Epithelial cell of prostate (primary cell): ENCODE results near the gene PARD3.

Experiments
- DNase-seq: peaks from one replicate; pipeline ENCODE4 v3.0.0-alpha.2; 2011; ENCODE audit warnings: low read depth, low spot score
- H3K27ac ChIP-seq: fragments of 450-650 bp; 2 replicates; pipeline ENCODE4 v1.5.1; 2017; ENCODE audit warnings: mild to moderate bottlenecking

Gene PARD3

DNA sequence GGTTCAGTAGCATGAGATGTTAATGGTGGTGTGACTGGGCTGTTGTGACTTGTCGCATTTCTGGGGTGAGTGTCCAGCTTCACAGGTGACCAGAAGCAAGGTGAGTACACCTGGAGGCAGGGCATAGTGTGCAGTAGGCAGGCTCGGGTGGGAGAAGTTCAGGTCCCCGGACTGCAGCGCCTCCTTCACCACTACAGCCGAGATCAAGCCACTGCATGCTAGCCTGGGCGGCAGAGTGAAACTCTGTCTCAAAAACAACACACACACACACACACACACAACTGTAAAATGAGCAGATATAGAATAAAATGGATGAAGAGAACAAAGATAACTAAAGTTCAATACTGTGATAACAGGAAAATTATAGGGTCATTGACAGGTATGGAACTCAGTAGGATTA, 11.1 kb upstream of the PARD3 start:
- H3K27ac ChIP-seq, result no peak overlapping the region
- no peak for DNase-seq

- no peak overlapping the region for H3K27ac ChIP-seq
- no peak for DNase-seq
These were observed 10.3 kb upstream of the PARD3 start for GRCh38 chr10:34825414-34825813.

GRCh38 chr10:34824870-34825269, 9.8 kb upstream of the PARD3 start:
- no peak overlapping the region for H3K27ac ChIP-seq
- DNase-seq, result no peak

GRCh38 chr10:34821587-34822585, 6.8 kb upstream of the PARD3 start:
- no peak overlapping the region for H3K27ac ChIP-seq
- no peak for DNase-seq

DNA sequence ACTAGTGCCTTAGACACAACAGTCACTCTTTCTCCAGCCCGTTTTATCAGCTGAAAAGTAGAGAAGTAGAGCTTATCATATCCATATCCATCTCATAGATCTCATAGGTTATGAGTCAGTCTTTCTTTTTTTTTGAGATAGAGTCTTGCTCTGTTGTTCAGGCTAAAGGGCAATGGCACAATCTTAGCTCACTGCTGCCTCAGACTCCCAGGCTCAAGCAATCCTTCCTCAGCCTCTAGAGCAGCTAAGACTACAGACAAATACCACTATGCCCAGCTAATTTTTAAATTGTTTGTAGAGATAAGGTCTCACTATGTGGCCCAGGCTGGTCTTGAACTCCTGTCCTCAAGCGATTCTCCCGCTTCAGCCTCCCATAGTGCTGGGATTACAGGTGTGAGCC, 2.5 kb upstream of the PARD3 start:
- no peak overlapping the region for H3K27ac ChIP-seq
- DNase-seq, result no peak

- no peak overlapping the region for H3K27ac ChIP-seq
These were observed 2.0 kb upstream of the PARD3 start for GRCh38 chr10:34817054-34817453.

DNA sequence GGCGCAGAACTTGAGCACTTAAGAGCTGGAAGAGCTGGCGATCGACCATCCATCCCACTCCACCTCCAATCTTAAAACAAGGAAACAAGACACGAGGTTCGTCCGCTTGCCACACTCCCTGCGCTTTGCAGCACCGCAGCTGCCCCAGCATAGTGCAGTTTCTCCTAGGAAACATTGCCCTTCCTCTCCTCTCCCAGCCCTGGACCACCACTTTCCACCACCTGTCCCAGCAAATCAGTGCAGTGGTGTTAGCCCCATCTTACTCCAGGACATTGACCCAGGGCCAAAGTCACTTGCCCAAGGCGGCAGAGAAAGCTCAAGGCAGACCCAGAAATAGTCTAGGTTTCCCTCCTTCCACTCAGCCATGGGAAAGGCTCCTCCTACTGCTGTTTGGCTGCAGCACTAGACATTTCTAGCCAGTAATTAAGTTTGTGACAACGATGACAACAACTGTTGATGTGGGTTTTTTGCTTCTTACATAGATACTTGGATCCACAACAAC, 1.5 kb upstream of the PARD3 start:
- no peak overlapping the region for H3K27ac ChIP-seq
- no peak for DNase-seq

More at GRCh38 chr10:34817054-34817453, 2.0 kb upstream of the PARD3 start:
- DNase-seq, result no peak

GRCh38 chr10:34816085-34816496, 995 bp upstream of the PARD3 start:
- no peak for DNase-seq
- H3K27ac ChIP-seq, result no peak overlapping the region

- DNase-seq, result no peak
- H3K27ac ChIP-seq, result peak overlapping the region; percentile 68
These were observed 247 bp downstream of the PARD3 start for GRCh38 chr10:34814913-34815184.

GRCh38 chr10:34814223-34814912, 728 bp downstream of the PARD3 start:
- no peak for DNase-seq
- H3K27ac ChIP-seq, result peak overlapping the region; percentile 68

DNA sequence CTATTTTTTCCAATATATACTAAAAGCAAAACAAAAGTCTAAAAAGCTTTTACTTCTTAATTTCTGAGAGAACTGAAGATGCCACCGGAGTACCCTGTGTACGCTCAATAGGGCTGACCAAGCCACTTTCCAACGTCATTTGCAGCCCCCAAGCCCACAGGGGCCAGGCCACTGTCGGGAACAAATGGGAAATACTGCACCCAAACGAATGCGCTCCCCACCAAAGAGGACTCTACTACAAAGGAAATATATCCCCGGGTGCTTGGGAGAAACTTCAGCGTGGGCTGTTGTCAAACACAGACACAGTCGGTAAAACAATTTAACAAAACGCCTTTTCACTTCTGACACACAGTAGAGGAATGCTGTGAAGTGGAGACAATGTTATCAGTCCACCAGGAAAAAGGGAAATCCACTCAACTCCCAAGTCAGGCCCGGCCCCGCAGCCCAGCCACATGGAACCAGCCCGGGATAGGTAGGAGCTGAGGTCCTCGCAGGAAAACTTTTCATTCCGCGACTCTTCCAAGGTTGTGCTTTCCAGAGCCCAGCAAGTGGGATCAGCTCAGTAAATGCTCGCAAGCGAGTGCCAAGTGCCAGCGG, 1.4 kb downstream of the PARD3 start:
- H3K27ac ChIP-seq, result peak overlapping the region; percentile 68
- no peak for DNase-seq

- no peak overlapping the region for H3K27ac ChIP-seq
- no peak for DNase-seq
These were observed 2.3 kb downstream of the PARD3 start for GRCh38 chr10:34812771-34813170.

DNA sequence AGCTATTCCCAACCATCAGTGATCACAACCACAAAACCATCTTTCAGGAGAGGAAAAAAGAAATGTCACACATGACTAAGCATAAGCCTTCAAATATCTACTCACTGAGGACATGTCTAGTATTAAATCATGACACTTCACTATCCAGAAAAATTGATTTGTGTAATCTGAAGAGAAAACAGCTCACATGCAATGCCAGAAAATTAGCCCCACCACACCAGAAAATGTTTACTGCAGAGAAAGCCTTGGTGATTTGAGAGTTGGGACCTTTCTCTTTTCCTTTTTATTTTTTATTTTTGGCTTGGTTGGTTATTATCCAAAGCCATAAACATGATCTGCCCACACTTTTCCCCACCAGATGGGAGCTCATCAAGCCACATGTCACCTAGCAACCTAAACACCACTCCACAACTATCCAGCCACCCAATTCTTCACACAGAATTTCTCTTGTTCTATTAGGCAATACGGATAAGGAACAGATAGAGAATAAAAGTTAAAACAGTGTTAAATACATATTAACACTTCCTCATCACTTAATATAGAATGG, 3.1 kb downstream of the PARD3 start:
- no peak overlapping the region for H3K27ac ChIP-seq
- DNase-seq, result no peak

GRCh38 chr10:34811126-34811967, 3.7 kb downstream of the PARD3 start:
- DNase-seq, result no peak
- no peak overlapping the region for H3K27ac ChIP-seq

DNA sequence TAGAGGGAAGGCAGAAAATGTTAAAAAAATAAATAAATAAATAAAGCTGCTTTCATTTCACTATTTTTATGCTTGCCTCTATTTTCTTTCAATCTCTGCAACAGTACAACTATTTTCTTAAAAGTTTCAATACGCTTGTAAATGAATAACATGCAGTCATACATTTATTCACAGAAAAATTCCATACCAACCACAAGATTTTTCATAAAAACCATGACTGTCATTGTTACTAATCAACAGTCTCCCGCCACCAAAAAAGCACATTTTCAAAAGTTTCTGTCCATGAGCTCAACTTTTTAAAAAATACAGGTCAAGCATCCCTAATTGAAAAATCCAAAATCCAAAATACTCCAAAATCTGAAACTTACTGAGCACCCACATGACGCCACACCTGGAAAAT, 5.3 kb downstream of the PARD3 start:
- no peak overlapping the region for H3K27ac ChIP-seq
- DNase-seq, result no peak

- no peak overlapping the region for H3K27ac ChIP-seq
- DNase-seq, result no peak
These were observed 6.0 kb downstream of the PARD3 start for GRCh38 chr10:34808801-34809745.

GRCh38 chr10:34808336-34808735, 6.8 kb downstream of the PARD3 start:
- no peak overlapping the region for H3K27ac ChIP-seq
- DNase-seq, result no peak

- H3K27ac ChIP-seq, result peak overlapping the region; percentile 50
- no peak for DNase-seq
These were observed 10.8 kb downstream of the PARD3 start for GRCh38 chr10:34804306-34804705.

GRCh38 chr10:34802692-34803091, 12.4 kb downstream of the PARD3 start:
- DNase-seq, result no peak

More at GRCh38 chr10:34802692-34803091, 12.4 kb downstream of the PARD3 start:
- H3K27ac ChIP-seq, result peak overlapping the region; percentile 13
